Measurements from ENCODE around the gene PTPRC. TPM values are rescaled to one million over a fixed set of nuclear protein-coding genes. Genes with fewer than 3 reads are reported as not detected.

PTPRC gene
- total and polyA plus RNA-seq, 2 donors (not counting 3 experiments of a cell fraction or from before 2014, with no cell fraction given), result not detected

GRCh38 chr1:198635964-198636363 lies 2.9 kb upstream of the PTPRC start:
- Histone ChIP-seq H3K4me1 (ENCODE audit: control insufficient read depth, extremely low read depth, insufficient read depth, low read length) (no peaks in the 10 kb centered on the region), H2AFZ (ENCODE audit: low read depth, low read length) (no peak overlapping the region), H3K27me3 (ENCODE audit: control insufficient read depth in 2 of 2, insufficient read depth in 2 of 2, low read length in 2 of 2) (no peaks in the 10 kb centered on the region), H3K36me3 (ENCODE audit: control insufficient read depth in 2 of 2, extremely low read depth in 1 of 2, insufficient read depth in 2 of 2, low read length in 2 of 2) (no peaks in the 10 kb centered on the region), H3K9me3 (replicated peaks; ENCODE audit: control insufficient read depth, insufficient read depth, low read length) (no peaks in the 10 kb centered on the region), H3K27ac (ENCODE audit: insufficient read depth, low read depth, low read length) (no peak overlapping the region), H3K4me3 (replicated peaks in 1 of 3; ENCODE audit: insufficient read depth in 1 of 3, low read depth in 1 of 3, low read length in 3 of 3) (no peak overlapping the region), H3K9ac (replicated peaks; ENCODE audit: extremely low read depth, insufficient read depth, low read length) (no peak overlapping the region), H3K4me2 (ENCODE audit: insufficient read depth, low read length) (no peak overlapping the region), H3K9me1 (replicated peaks; ENCODE audit: control insufficient read depth, extremely low read depth, insufficient read depth, low read length) (no peaks in the 10 kb centered on the region), H3K79me2 (ENCODE audit: control insufficient read depth, insufficient read depth, low read length) (no peaks in the 10 kb centered on the region), H4K20me1 (replicated peaks; ENCODE audit: control insufficient read depth, extremely low read depth, insufficient read depth, low read length) (no peaks in the 10 kb centered on the region)
- ChIA-PET CTCF (no interaction called here), POLR2A (no interaction called here)
- intact Hi-C loops (cut with micrococcal nuclease) (loop anchor here (2.0 kb wide), 1 partner anchor 15 kb away; no protein-coding TSS in a partner anchor), dilution Hi-C loops (cut with MboI; ENCODE audit: extremely low pct_ligation_motif_present, low sequenced_read_pairs) (no loop called here)
- FAIRE-seq (no peak), DNase-seq (ENCODE audit: low read depth, low spot score) (no peak)
- no peak for TF ChIP-seq GATA2 (IDR thresholded peaks at IDR 0.05; ENCODE audit: insufficient read depth, insufficient read length, low read depth, low read length)
- no peak for TF ChIP-seq FOS (IDR thresholded peaks at IDR 0.05; ENCODE audit: borderline replicate concordance, insufficient read depth, low read length)
- no peak for TF ChIP-seq MYC (IDR thresholded peaks at IDR 0.05; ENCODE audit: low read depth, low read length)
- no peak for TF ChIP-seq CTCF (IDR thresholded peaks at IDR 0.05; ENCODE audit: extremely low read depth in 1 of 2, insufficient read depth in 1 of 2, low read depth in 1 of 2, low read length in 2 of 2)
- no peak for TF ChIP-seq JUN (IDR thresholded peaks at IDR 0.05; ENCODE audit: borderline replicate concordance, insufficient read depth, insufficient read length, low read depth)
- BruUV-seq (replicated peaks), result no TSS peak

GRCh38 chr1:198636391-198636790 lies 2.4 kb upstream of the PTPRC start:
- Histone ChIP-seq H3K9ac (replicated peaks; ENCODE audit: extremely low read depth, insufficient read depth, low read length) (no peak overlapping the region), H3K27me3 (ENCODE audit: control insufficient read depth in 2 of 2, insufficient read depth in 2 of 2, low read length in 2 of 2) (no peaks in the 10 kb centered on the region), H3K9me3 (replicated peaks; ENCODE audit: control insufficient read depth, insufficient read depth, low read length) (no peaks in the 10 kb centered on the region), H2AFZ (ENCODE audit: low read depth, low read length) (no peak overlapping the region), H3K4me1 (ENCODE audit: control insufficient read depth, extremely low read depth, insufficient read depth, low read length) (peaks cover 1% of the 10 kb centered on the region), H3K36me3 (ENCODE audit: control insufficient read depth in 2 of 2, extremely low read depth in 1 of 2, insufficient read depth in 2 of 2, low read length in 2 of 2) (no peaks in the 10 kb centered on the region), H3K9me1 (replicated peaks; ENCODE audit: control insufficient read depth, extremely low read depth, insufficient read depth, low read length) (no peaks in the 10 kb centered on the region), H3K79me2 (ENCODE audit: control insufficient read depth, insufficient read depth, low read length) (no peaks in the 10 kb centered on the region), H3K27ac (ENCODE audit: insufficient read depth, low read depth, low read length) (no peak overlapping the region), H4K20me1 (replicated peaks; ENCODE audit: control insufficient read depth, extremely low read depth, insufficient read depth, low read length) (no peaks in the 10 kb centered on the region), H3K4me2 (ENCODE audit: insufficient read depth, low read length) (no peak overlapping the region), H3K4me3 (replicated peaks in 1 of 3; ENCODE audit: insufficient read depth in 1 of 3, low read depth in 1 of 3, low read length in 3 of 3) (no peak overlapping the region)
- FAIRE-seq, result no peak
- CTCF ChIA-PET, result no interaction called here
- intact Hi-C loops (cut with micrococcal nuclease) (loop anchor here (2.0 kb wide), 1 partner anchor 14 kb away; no protein-coding TSS in a partner anchor), dilution Hi-C loops (cut with MboI; ENCODE audit: extremely low pct_ligation_motif_present, low sequenced_read_pairs) (no loop called here)
- BruUV-seq (replicated peaks), result no TSS peak
- POLR2A ChIA-PET, result no interaction called here
- TF ChIP-seq FOS (IDR thresholded peaks at IDR 0.05; ENCODE audit: borderline replicate concordance, insufficient read depth, low read length), result no peak
- TF ChIP-seq JUN (IDR thresholded peaks at IDR 0.05; ENCODE audit: borderline replicate concordance, insufficient read depth, insufficient read length, low read depth), result no peak
- no peak for TF ChIP-seq GATA2 (IDR thresholded peaks at IDR 0.05; ENCODE audit: insufficient read depth, insufficient read length, low read depth, low read length)
- no peak for TF ChIP-seq POLR2A (IDR thresholded peaks at IDR 0.05; ENCODE audit: low read depth, low read length)
- no peak for TF ChIP-seq MYC (IDR thresholded peaks at IDR 0.05; ENCODE audit: low read depth, low read length)
- no peak for TF ChIP-seq EZH2 (IDR thresholded peaks at IDR 0.05; ENCODE audit: borderline replicate concordance, low read depth, low read length, severe bottlenecking)
- TF ChIP-seq POLR2AphosphoS5 (IDR thresholded peaks at IDR 0.05; ENCODE audit: insufficient read depth, low read depth, low read length), result no peak
- TF ChIP-seq CTCF (IDR thresholded peaks at IDR 0.05; ENCODE audit: extremely low read depth in 1 of 2, insufficient read depth in 1 of 2, low read depth in 1 of 2, low read length in 2 of 2), result no peak
- TF ChIP-seq MAX (IDR thresholded peaks at IDR 0.05; ENCODE audit: insufficient read depth, insufficient read length), result no peak
- no peak for DNase-seq (ENCODE audit: low read depth, low spot score)
